ENCODE measurements around the gene OMA1. TPM values are rescaled to one million over a fixed set of nuclear protein-coding genes. Genes with fewer than 3 reads are reported as not detected.
A peak's percentile ranks its signal among the peaks of the same experiment; 100 is the strongest.

Gene OMA1
- polyA plus RNA-seq, 1 experiment, result 17.3 TPM

DNA sequence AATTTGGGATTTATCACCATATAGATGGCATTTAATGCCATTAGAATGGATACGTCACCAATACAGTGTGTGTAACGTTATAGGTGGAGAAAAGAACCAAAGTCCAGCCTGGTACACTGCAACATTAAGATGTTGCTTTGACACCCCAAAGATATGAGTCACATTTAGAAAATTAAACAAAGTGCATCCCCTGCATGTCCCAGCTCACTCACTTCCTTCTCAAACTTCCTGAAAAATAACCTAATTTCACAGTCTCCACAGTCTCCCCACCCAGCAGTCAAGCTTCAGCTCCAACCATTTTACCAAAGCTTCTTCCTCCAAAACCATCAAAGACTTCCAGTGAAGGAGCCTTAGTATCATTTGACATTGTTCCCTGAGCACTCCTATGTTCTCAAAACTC, 111.9 kb downstream of the OMA1 start:
- POLR2A ChIA-PET, result no interaction called here

GRCh38 chr1:58434181-58434580, 112.3 kb downstream of the OMA1 start:
- Histone ChIP-seq H3K27ac (ENCODE audit: low read depth, low read length) (no peak overlapping the region), H3K9me3 (ENCODE audit: control insufficient read depth, insufficient read depth, low read length) (no peaks in the 10 kb centered on the region), H3K4me3 (ENCODE audit: low read depth, low read length) (no peak overlapping the region), H3K27me3 (ENCODE audit: control insufficient read depth, insufficient read depth, low read length) (no peaks in the 10 kb centered on the region)
- ChIA-PET POLR2A (no interaction called here), CTCF (no interaction called here)
- TF ChIP-seq CTCF (IDR thresholded peaks at IDR 0.05; ENCODE audit: low read depth, low read length), result no peak
- DNase-seq (ENCODE audit: low read depth, low spot score), result no peak

More for the DNA sequence above, 111.9 kb downstream of the OMA1 start:
- no peak for TF ChIP-seq CTCF (IDR thresholded peaks at IDR 0.05; ENCODE audit: low read depth, low read length)
- Histone ChIP-seq H3K27ac (ENCODE audit: low read depth, low read length) (no peak overlapping the region), H3K4me3 (ENCODE audit: low read depth, low read length) (no peak overlapping the region), H3K9me3 (ENCODE audit: control insufficient read depth, insufficient read depth, low read length) (no peaks in the 10 kb centered on the region), H3K27me3 (ENCODE audit: control insufficient read depth, insufficient read depth, low read length) (no peaks in the 10 kb centered on the region)
- CTCF ChIA-PET, result no interaction called here
- DNase-seq (ENCODE audit: low read depth, low spot score), result no peak

- ChIA-PET CTCF (no interaction called here), POLR2A (interaction anchor here (0.9 kb wide), 1 partner anchor 36 kb away, joined by 3 read pairs; no protein-coding TSS in a partner anchor)
- DNase-seq (ENCODE audit: low read depth, low spot score), result peak; percentile 15
- Histone ChIP-seq H3K27ac (ENCODE audit: low read depth, low read length) (no peak overlapping the region), H3K27me3 (ENCODE audit: control insufficient read depth, insufficient read depth, low read length) (no peaks in the 10 kb centered on the region), H3K9me3 (ENCODE audit: control insufficient read depth, insufficient read depth, low read length) (no peaks in the 10 kb centered on the region), H3K4me3 (ENCODE audit: low read depth, low read length) (no peak overlapping the region)
- 0 out of 2 replicates have a peak, but pooled peaks have one; percentile 13 for TF ChIP-seq CTCF (IDR thresholded peaks at IDR 0.05; ENCODE audit: low read depth, low read length)
Measured at GRCh38 chr1:58432851-58433668, 113.5 kb downstream of the OMA1 start.

GRCh38 chr1:58431901-58432620, 114.5 kb downstream of the OMA1 start:
- no peak for DNase-seq (ENCODE audit: low read depth, low spot score)
- ChIA-PET POLR2A (interaction anchor here (0.9 kb wide), 1 partner anchor 35 kb away, joined by 3 read pairs; no protein-coding TSS in a partner anchor), CTCF (no interaction called here)
- Histone ChIP-seq H3K9me3 (ENCODE audit: control insufficient read depth, insufficient read depth, low read length) (no peaks in the 10 kb centered on the region), H3K4me3 (ENCODE audit: low read depth, low read length) (no peak overlapping the region), H3K27me3 (ENCODE audit: control insufficient read depth, insufficient read depth, low read length) (no peaks in the 10 kb centered on the region), H3K27ac (ENCODE audit: low read depth, low read length) (no peak overlapping the region)
- no peak for TF ChIP-seq CTCF (IDR thresholded peaks at IDR 0.05; ENCODE audit: low read depth, low read length)

Other genes with a start within 250 kb of the OMA1 start
- gene TACSTD2, start 30.5 kb upstream of the OMA1 start, polyA plus RNA-seq (2011; rRNA removed), result 0.07 TPM in 2 replicates
- 19.9 and 27.3 TPM in 2 replicates for gene MYSM1, start 153.3 kb upstream of the OMA1 start, polyA plus RNA-seq (2011; rRNA removed)
- gene JUN, start 237.3 kb upstream of the OMA1 start, polyA plus RNA-seq (2011; rRNA removed), result 48.7 and 56.5 TPM in 2 replicates